Measurements from ENCODE around the gene SH3BGR.

SH3BGR gene

DNA sequence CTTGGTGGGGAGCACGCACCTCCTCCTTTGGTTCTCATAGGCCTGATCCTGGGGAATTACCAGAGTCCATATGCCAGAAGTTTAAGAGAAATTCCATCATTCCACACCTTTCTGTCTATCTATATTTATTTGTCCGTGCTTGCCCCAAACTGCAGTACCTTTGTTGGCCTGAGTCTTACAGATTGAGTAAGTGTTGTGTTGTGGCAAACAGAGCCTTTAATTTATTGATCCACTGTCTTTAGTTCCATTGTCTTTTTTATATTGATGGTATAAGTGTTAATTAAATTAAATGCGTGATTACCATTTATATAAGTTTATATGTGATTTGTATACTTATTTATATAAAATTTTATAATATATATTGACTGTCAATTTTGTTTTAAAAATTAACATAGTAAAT, 4.9 kb downstream of the SH3BGR start:
- DNase-seq (ENCODE audit: low read depth in 2 of 2): no peak

DNA sequence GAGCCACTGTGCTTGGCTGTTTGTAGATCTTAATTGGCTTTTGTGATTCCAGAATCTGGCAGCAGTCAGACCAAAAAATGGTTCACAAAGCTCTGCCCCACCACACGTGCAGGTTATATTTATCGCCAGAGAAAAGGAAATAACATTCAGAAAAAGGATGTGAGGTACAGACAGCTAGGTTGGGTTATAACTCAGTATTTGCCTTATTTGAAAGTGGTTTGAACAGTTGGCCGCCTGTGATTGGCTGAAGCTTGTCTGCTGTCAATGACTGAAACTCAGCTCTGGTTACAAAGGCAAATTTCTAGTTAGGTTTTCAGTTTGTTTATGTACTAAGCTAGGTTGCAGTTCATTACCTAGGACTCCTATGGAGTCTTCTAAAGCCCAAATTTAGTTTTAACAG, 9.6 kb downstream of the SH3BGR start:
- no peak for DNase-seq (ENCODE audit: low read depth in 2 of 2)

DNA sequence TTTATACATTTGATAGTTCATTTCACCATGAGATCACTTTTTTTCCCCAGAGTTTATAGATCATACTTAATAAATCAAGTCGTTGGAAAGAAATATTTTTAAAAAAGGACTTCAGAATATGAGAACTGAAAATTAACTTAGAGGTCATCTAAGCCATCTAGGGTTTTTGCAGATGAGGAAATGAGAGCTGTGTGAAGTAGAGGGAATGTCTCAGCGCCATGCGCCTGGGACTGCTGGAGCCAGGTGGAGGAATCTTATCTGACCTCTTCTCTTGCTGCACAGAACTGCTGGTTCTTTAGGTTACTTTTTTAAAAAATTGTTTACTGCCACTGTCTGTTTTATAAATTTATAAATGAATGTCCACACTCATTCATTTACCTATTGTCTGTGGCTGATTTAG, 11.5 kb downstream of the SH3BGR start:
- DNase-seq (ENCODE audit: low read depth in 2 of 2): no peak

DNA sequence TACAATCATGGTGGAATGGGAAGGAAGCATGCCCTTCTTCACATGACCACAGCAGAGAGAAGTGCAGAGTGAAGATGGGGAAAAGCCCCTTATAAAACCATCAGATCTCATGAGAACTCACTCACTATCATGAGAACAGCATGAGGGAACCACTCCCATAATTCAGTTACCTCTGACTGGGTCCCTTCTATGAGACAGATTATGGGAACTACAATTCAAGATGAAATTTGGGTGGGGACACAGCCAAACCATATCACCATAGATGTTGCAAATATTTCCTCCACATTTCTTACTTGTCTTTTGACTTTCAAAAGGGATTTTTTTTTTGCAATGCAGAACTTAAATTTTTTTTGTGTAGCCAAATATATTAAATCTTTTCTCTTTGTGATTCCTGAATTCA, 14.8 kb downstream of the SH3BGR start:
- no peak for DNase-seq (ENCODE audit: low read depth in 2 of 2)

DNA sequence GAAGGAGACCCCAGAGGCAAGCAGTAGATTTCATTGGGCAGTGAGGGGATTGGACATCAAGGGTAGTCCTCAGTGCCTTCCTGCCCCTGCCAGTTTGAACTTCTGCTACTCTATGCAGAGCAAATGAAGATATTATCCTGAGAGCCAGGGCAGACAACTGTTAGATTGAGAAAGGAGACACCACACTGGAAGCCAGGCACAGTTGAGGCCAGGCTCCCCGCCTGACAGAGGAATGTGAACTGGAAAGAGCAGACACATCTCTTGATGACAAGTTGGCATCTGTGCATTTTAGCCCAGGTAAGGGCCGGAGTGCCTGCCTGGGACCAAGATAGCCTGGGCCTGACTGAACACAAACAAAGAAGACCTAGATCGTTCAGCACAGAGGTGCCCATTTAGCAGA, 16.0 kb downstream of the SH3BGR start:
- DNase-seq (ENCODE audit: low read depth in 2 of 2): no peak

DNA sequence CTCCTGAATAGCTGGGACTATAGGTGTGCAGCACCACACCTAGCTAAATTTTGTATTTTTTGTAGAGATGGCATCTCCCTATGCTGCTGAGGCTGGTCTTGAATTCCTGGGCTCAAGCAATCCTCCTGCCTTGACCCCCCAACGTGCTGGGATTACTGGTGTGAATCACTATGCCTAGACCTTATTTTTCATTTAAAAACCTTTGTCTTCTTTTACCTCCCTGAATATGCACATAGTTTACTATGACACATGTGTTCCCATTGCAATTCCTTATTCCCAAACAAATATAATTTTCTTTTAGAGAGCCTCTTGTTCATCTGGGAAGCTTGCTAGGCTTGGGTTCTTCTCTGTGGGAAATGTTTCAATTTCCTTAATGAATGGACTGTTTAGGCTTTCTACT, 16.8 kb downstream of the SH3BGR start:
- no peak for DNase-seq (ENCODE audit: low read depth in 2 of 2)

DNA sequence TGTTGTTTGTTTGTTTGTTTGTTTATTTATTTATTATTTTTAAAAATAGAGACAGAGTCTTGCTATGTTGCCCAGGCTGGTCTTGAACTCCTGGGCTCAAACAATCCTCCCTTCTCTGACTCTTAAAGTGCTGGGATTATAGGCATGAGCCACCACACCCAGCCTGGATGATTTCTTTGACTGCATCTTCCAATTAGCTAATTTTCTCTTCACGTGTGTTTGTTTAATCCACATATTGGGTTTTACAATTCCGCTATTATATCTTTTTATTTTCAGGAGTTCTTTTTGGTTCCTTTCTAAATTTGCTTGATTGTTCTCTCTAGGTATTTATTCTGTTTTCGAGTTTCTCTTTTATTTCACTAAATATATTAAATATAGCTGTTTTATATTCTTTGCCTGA, 19.8 kb downstream of the SH3BGR start:
- DNase-seq (ENCODE audit: low read depth in 2 of 2): no peak

DNA sequence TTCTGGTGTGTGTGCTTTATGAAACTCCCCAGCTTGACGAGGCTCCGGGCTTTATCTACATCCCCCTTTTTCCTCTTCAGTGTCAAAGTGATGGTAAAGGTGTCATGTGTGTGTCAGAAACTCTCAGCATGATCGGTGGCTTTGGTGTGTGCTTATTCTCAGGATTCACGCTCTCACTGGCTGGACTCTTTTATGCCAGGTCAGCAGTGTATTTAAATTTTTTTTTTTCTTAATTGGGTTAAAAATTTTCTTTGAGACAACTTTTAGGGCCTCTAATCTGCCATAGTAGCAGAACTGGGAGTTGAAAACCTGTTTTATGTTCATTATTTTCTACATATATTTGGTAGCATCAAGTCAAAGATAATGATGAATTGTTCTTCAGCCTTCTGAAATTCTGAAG, 21.0 kb downstream of the SH3BGR start:
- DNase-seq (ENCODE audit: low read depth in 2 of 2): no peak

DNA sequence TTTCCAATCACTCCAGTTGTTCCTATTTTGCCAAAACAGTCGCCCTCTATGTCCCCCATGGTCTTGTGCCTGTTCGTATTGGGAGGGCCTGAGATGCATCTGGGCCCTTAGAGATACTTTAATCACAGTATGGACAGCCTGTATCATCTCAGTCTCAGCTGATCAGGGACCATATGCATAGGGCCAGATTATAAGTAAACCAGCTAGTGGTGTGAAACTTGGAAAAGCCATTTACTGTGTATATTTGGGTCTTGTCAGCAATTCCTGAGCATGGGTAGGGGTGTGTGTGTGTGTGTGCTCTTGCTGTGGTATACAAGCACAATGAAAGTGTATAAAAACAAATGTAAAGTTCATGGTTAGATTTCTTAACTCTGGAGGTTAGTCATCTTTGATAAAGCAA, 22.8 kb downstream of the SH3BGR start:
- no peak for DNase-seq (ENCODE audit: low read depth in 2 of 2)

DNA sequence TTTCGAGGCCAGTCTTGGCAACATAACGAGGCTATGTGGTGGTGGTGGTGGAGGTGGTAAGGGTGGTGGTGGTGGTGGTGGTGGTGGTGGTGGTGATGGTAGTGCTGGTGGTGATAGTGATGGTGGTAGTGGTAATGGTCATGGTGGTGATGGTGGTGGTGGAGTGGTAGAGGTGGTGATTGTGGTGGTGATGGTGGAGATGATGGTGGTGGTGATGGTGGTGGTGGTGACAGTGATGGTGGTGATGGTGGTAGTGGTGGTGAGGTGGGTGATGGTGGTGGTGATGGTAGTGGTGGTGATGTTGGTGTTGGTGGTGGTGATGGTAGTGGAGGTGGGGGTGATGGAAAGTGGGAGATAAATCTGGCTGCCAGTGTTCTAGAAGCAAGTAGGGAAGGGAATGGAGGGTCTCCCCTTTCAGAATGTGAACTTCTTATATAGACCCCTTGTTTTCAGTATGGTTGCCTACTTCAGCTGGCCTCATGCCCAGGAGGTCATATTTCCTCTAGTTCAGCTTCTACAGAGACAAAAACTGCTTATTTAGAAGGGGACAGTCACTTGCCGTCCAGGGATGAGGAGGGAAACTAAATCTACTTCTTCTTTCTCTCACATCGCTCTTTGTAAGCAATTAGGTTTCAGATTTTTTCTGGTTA, 27.5 kb downstream of the SH3BGR start:
- DNase-seq (ENCODE audit: low read depth in 2 of 2): no peak

DNA sequence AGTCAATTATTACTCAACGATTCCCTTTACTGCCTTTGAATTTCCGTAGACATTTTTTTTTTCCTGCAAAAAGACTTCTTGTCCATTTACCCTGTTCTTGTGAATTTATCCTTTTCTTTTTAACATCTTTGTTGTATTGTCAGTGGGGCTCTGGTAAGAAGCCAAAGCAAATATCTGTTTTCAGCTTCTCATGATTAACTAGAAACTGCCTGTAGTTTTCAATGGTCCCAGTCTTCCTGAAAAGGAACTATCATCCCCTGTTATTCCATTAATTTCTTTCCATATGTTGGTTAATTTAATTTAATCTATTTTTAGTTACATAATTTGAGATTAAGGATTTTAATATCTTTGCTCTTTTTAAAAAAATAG, 28.0 kb downstream of the SH3BGR start:
- DNase-seq (ENCODE audit: low read depth in 2 of 2): no peak

DNA sequence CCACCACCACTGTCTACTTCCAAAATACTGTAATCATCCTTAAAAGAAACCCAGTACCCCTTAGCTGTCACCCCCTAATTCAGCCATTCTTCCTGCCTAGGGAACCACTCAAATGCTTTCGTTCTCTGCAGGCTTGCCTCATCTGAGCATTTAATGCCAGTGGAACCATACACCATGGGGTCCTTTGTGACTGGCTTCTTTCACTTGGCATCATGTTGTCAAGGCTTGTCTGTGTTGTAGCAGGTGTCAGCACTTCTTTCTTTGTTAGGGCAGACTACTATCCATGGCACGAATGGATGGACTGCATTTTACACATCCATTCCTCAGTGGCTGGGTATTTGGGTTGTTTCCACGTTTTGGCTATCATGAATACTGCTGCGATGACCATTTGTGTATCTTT, 28.5 kb downstream of the SH3BGR start:
- no peak for DNase-seq (ENCODE audit: low read depth in 2 of 2)

DNA sequence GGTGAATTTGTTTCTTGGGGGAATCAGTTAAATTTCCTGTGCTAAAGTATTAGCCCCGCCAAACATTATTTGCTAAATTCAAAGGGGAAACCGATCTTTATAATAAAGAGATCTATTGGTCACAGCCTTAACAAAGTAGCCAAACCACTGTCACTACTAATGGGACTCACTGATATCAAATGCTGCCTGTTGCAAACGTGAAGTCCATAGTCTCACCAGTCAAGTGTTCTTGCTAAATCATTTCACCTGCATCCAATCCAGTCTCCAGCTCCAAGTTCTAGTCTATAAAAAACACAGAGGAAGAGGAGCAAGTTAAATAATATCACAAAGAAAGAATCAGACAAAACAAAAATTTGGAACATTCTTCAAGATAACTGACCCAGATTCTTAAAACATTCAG, 30.1 kb downstream of the SH3BGR start:
- DNase-seq (ENCODE audit: low read depth in 2 of 2): no peak

DNA sequence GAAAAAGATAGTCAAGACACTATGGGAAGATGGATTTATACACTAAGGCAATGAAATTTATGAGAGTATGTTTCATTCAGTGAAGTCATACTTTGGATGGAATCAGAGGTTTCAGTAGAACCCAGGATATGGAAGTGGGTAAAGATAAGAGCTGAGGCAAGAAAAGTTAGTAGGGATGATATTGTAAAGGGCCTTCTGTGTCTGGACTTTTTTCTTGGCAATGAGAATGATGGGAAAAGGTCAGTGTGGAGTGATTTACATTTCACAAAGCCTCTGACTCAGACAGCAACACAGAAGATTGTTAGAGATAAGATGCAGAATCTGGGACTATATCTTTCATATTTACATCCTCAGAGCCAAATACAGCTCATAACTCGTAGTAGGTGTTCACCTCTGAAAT, 32.1 kb downstream of the SH3BGR start:
- no peak for DNase-seq (ENCODE audit: low read depth in 2 of 2)

DNA sequence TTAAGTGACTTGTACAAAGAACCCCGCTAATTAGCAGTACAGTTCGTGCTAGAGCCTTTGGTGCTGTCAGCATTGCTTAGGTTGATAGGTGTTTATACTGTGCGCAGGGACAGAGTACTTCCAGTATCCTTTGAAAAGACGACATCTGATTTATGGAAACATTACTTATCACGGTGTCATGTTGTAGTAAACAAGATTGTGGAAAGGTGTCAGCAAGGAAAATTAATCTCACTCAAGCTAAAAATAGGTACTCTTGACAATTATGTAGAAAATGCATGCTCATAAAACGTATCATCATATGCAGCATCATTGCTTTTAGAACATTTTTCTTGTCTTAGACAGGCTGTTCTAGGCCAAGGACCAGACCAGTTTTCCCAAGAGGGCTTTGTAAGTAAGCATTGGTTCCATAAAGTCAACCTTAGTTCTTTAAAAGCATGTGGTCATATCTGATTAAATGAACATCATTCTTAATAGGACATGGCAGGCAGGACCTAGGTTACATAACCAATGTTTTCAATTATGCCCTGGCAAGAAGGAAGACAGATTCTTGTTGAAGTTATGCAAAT, 33.0 kb downstream of the SH3BGR start:
- DNase-seq (ENCODE audit: low read depth in 2 of 2): no peak

DNA sequence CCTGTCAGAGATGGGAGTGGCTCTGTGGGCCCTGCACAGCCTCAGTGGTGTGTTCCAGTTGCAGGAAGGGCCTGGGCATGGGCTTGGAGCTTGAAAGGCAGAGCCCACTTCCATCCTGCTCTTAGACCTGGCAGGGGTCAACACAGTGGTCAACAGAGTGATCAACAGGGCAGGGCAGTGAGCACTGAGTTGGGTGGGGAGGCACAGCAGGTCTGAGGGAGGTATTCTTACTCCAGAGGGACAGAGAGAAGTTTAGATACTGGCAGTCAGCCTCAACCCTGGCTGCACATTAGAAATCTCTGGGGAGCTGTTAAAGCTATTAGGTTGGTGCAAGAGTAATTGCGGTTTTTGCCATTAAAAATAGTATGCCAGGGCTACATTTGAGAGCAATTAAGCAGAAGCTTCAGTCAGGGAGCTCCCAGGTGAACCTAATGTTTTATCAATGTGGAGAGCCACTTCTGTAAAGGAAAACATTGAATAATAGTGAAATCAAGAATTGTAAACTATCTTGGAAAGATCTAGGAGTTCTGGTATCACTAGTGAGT, 37.7 kb downstream of the SH3BGR start:
- no peak for DNase-seq (ENCODE audit: low read depth in 2 of 2)

DNA sequence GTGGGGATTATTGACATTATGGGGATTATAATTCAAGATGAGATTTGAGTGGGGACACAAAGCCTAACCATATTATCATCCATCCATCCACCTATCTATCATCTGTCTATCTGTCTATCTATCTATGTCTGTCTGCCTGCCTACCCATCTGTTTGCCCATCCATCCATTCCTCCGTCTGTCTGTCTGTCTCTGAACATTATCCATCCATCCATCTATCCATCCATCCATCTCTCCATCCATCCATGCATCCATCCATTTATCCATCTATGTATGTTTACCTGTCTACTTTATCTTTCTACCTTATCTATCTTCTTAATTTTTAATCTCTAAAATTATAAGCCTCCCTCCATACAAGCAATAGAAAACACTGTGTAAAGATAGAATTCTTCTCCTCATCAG, 47.4 kb downstream of the SH3BGR start:
- no peak for DNase-seq (ENCODE audit: low read depth in 2 of 2)

DNA sequence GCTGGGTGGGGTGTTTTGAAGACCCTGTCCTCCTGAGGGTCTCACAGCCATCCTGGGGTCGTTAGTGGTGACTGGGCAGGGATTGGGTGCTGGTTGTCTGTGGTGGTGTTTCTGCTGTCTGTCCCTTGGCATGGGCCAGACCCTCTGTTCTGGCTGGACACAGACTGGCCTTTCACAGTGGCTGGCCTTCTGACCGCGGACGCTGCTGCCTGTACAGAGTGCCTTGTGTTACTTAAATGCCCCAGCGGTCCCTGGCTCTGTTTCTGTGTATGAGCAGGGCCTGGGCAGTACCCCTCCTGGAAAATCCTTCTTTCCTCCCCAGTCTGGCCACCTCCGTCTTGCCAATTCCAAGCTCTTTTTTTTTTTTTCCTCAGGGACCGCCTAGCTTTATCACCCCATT, 50.9 kb downstream of the SH3BGR start:
- no peak for DNase-seq (ENCODE audit: low read depth in 2 of 2)

DNA sequence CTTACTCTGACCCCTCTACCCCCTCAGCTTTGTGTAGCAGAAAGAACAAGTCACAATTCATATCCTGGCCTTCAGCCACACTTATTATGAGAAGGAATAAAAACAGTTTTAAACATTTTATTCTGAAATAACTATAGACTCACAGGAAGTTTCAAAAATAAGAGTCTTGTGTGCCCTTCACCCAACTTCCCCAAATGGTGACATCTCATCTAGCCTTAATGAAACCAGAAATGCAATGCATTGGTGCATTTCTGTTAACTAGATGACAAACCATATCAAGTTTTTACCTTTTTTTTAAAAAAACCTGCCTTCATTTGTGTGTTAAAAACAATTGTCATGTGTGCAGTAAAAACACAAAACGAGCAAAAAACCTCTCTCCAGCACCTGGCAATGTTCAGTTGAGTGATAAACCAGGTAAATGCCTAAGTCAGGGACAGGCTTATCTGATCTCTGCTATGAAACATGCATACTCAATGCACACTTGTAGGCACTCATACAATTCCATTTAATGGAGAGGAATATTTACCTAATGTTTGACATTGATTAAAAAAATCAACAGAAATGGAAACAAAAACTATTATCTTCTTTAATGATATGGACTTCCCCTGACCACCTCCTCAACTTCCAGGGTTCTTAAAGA, 51.5 kb downstream of the SH3BGR start:
- DNase-seq (ENCODE audit: low read depth in 2 of 2): no peak

DNA sequence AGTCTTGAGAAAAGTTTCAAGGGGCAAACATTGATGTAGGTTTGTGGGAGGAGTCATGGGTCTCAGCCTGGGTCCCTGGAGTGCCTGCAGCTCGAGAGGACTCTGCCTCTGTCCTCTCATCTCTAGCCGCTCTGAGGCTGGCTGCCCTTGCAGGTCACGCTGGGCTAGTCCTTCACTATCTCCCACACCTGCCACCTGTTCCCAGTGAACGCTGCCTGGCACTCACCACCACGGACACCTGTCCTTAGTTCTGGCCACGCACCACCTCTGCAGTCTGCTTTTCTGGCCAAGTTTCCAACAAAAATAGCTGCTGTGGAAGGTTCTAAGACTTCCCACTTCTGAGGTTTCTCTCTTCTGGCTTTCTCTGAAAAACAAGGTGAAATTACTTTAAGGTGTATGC, 52.5 kb downstream of the SH3BGR start:
- DNase-seq (ENCODE audit: low read depth in 2 of 2): no peak

DNA sequence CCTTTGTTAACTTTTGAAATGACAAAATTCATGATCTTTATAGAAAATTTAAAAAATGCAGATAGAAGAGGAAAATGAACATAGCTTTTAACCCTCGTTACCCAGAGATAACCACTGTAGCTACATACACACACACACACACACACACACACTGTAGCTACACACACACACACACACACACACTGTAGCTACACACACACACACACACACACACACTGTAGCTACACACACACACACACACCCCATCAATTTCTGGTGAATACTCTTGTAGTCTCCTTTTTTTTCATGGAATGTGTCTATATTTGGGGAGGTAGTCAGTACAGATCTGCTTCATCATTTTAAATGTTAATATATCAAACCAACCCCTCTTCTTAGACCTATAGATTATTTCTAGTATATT, 58.5 kb downstream of the SH3BGR start:
- DNase-seq (ENCODE audit: low read depth in 2 of 2): no peak

DNA sequence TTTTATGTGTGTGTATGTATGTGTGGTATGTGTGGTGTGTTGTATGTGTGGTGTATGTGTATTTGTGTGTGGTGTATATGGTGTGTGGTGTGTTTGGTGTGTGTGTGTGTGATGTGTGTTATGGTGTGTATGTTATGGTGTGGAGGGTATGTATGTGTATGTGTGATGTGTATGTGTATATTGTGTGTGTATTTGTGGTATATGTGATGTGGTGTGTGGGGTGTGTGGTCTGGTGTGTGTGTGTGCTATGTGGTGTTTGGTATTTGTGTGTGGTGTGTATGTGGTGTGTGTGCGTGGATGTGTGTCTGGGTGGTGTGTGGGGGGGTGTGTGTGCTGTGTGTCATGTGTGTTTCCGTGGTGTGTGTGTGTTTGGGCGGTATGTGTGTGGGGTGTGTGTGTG, 59.3 kb downstream of the SH3BGR start:
- no peak for DNase-seq (ENCODE audit: low read depth in 2 of 2)

DNA sequence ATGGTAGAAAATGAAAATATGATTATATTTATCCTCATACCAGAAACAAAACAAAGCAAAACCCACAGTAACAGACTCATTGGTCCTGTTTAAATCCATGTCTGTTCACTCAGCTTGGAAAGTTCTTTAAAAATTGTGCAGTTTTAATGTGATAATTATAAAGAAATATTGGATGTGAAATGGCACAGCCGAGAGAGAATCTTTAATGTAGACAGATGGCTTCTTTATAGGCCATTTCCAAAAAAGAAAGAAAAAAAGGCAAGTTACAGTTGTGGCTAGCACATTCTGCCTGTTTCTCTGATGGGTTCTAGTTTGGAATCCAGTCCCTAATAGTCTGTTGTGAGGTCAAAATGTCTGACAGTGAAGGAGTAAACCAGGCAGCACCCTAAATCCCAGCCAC, 62.0 kb downstream of the SH3BGR start:
- DNase-seq (ENCODE audit: low read depth in 2 of 2): no peak
